Body of pancreas (tissue), 4 donors: ENCODE data around the gene BRAT1. TPM values are rescaled to one million over a fixed set of nuclear protein-coding genes. Genes with fewer than 3 reads are reported as not detected.

ENCODE experiments used
- ATAC-seq: fragments of 150-250 bp; one replicate; pipeline ENCODE4 v1.9.1; 2016
- DNase-seq, 4 donors: peaks; one replicate each; pipeline ENCODE4 v3.0.0-alpha.2; 2019
- H3K27ac ChIP-seq, 4 donors: fragments of 200-600 bp; sonication (generic); 1 replicate in 3 of 4; 2 replicates in 1 of 4; pipeline versions ENCODE4 v1.5.1 to v1.6.1; 2016 to 2019; ENCODE audit warnings: mild to moderate bottlenecking in 1 of 4, mixed read lengths in 1 of 4, moderate library complexity in 1 of 4
- H3K27me3 ChIP-seq, 2 donors: fragments of 200-600 bp; sonication (generic); one replicate each; pipeline ENCODE4 v1.6.0; 2016; ENCODE audit warnings: mild to moderate bottlenecking in 1 of 2
- H3K36me3 ChIP-seq, 2 donors: fragments of 200-600 bp; sonication (generic); replicated peaks in 1 of 2; 2 replicates each; pipeline ENCODE4 v1.5.1; 2016; ENCODE audit warnings: low read depth in 2 of 2; ENCODE audit not compliant: insufficient read depth in 1 of 2
- H3K4me1 ChIP-seq: fragments of 200-600 bp; sonication (generic); one replicate; pipeline ENCODE4 v1.6.0; 2016
- H3K4me3 ChIP-seq, 2 donors: fragments of 200-600 bp; sonication (generic); 1 replicate in 1 of 2; 2 replicates in 1 of 2; pipeline ENCODE4 v1.5.1; 2016 to 2019
- H3K9me3 ChIP-seq, 3 donors: fragments of 200-600 bp; sonication (generic); 1 replicate in 2 of 3; 2 replicates in 1 of 3; pipeline ENCODE4 v1.5.1; 2016
- CTCF ChIP-seq, 7 experiments: fragments of 450-650 bp in 4 of 7; fragments of 200-600 bp in 3 of 7; sonication (generic) in 3 of 7; IDR thresholded peaks; one replicate each; pipeline ENCODE4 v1.5.1; 2016 to 2019; ENCODE audit warnings: antibody characterized with exemption in 7 of 7
- POLR2A ChIP-seq, 3 donors: fragments of 450-650 bp; IDR thresholded peaks; one replicate each; pipeline ENCODE4 v1.6.1; 2016; ENCODE audit warnings: antibody characterized with exemption in 3 of 3, mild to moderate bottlenecking in 2 of 3
- WGBS, 2 donors: methylation state at CpG; one replicate each; pipeline ENCODE4 v1.1.5; 2017; 5-methylcytosine and 5-hydroxymethylcytosine counted together
- intact Hi-C: fragments of 100-400 bp; cut with DNase I; formaldehyde crosslinking; loops from one replicate; pipeline ENCODE4 v1.15.1; 2023
- total RNA-seq, 2 donors: library from RNA; depleted of rRNA; stranded (reverse); fragments of >200 nt; gene quantifications; one replicate each; pipeline ENCODE4 v1.1.0, GENCODE V29; 2016

The BRAT1 gene
- total RNA-seq, 2 donors from 2014 or later: 36.6 to 46.8 TPM

GRCh38 chr7:2554661-2555111, 638 bp downstream of the BRAT1 start:
- ATAC-seq: no peak
- Histone ChIP-seq H3K27ac (peak overlapping the region in 3 of 4 donors; percentile 95 to 100 (median 100)), H3K4me3 (peak overlapping the region; percentile 55 to 89), H3K27me3 (no peaks in the 10 kb centered on the region), H3K36me3 (peaks cover 0 to 2% of the 10 kb centered on the region in 2 donors), H3K9me3 (no peaks in the 10 kb centered on the region), H3K4me1 (peaks cover 33% of the 10 kb centered on the region)
- TF ChIP-seq POLR2A (IDR thresholded peaks at IDR 0.05): no peak
- WGBS, 2 donors: 0 to 3% methylated on average over 1 to 12 of the region's 12 CpGs
- no peak for DNase-seq
- intact Hi-C loops: no loop called here

- H3K36me3 ChIP-seq: peaks cover 2 to 4% of the 10 kb centered on the region in 2 donors
- H3K4me1 ChIP-seq: peaks cover 32% of the 10 kb centered on the region
- TF ChIP-seq POLR2A (IDR thresholded peaks at IDR 0.05): no peak
- no peak for TF ChIP-seq CTCF (IDR thresholded peaks at IDR 0.05)
- ATAC-seq (no peak), DNase-seq (no peak)
- no peaks in the 10 kb centered on the region for H3K9me3 ChIP-seq
- no peaks in the 10 kb centered on the region for H3K27me3 ChIP-seq
- no peak overlapping the region for H3K27ac ChIP-seq
- WGBS, 2 donors: 67 to 74% methylated on average over 16 of the region's 16 CpGs
- no peak overlapping the region for H3K4me3 ChIP-seq
- intact Hi-C loops: no loop called here
Observed at GRCh38 chr7:2553831-2554581, 1.3 kb downstream of the BRAT1 start.

GRCh38 chr7:2553108-2553507, 2.2 kb downstream of the BRAT1 start:
- Histone ChIP-seq H3K27me3 (no peaks in the 10 kb centered on the region), H3K9me3 (no peaks in the 10 kb centered on the region), H3K4me1 (peaks cover 27% of the 10 kb centered on the region), H3K36me3 (peaks cover 2 to 4% of the 10 kb centered on the region in 2 donors), H3K4me3 (no peak overlapping the region), H3K27ac (no peak overlapping the region)
- DNase-seq: no peak
- no peak for TF ChIP-seq POLR2A (IDR thresholded peaks at IDR 0.05)
- TF ChIP-seq CTCF (IDR thresholded peaks at IDR 0.05): no peak
- no peak for ATAC-seq
- WGBS, 2 donors: 91 to 96% methylated on average over 10 of the region's 10 CpGs
- intact Hi-C loops: no loop called here

- Histone ChIP-seq H3K36me3 (peaks cover 4 to 11% of the 10 kb centered on the region in 2 donors), H3K9me3 (no peaks in the 10 kb centered on the region), H3K4me3 (no peak overlapping the region), H3K27me3 (no peaks in the 10 kb centered on the region), H3K27ac (no peak overlapping the region), H3K4me1 (peaks cover 23% of the 10 kb centered on the region)
- WGBS, 2 donors: 85 to 87% methylated on average over 8 of the region's 8 CpGs
- DNase-seq (no peak), ATAC-seq (no peak)
- intact Hi-C loops: no loop called here
- no peak for TF ChIP-seq CTCF (IDR thresholded peaks at IDR 0.05)
- TF ChIP-seq POLR2A (IDR thresholded peaks at IDR 0.05): no peak
Observed at GRCh38 chr7:2551418-2551817, 3.9 kb downstream of the BRAT1 start.

- Histone ChIP-seq H3K9me3 (no peaks in the 10 kb centered on the region), H3K27me3 (no peaks in the 10 kb centered on the region), H3K4me1 (no peaks in the 10 kb centered on the region), H3K36me3 (peaks cover 4 to 25% of the 10 kb centered on the region in 2 donors), H3K27ac (no peak overlapping the region), H3K4me3 (no peak overlapping the region)
- 93 to 94% methylated on average over 18 to 31 of the region's 31 CpGs for WGBS, 2 donors
- DNase-seq (no peak), ATAC-seq (no peak)
- TF ChIP-seq POLR2A (IDR thresholded peaks at IDR 0.05) (no peak), CTCF (IDR thresholded peaks at IDR 0.05) (no peak)
- intact Hi-C loops: no loop called here
Observed at GRCh38 chr7:2546776-2547586, 8.3 kb downstream of the BRAT1 start.
